B cell (primary cell): ENCODE data around the gene SHFL. TPM values are rescaled to one million over a fixed set of nuclear protein-coding genes. Genes with fewer than 3 reads are reported as not detected.

Experiments
- ATAC-seq: fragments of 200-7000 bp; cut with Tn5 transposase; one replicate; pipeline ENCODE4 v1.10.0; 2021; ENCODE audit warnings: low read depth, mild to moderate bottlenecking, moderate number of reproducible peaks, moderate library complexity
- CTCF ChIA-PET: fragments of 350-600 bp; sonication (Branson Sonifier 250); formaldehyde crosslinking; loops from one replicate; lab custom pipeline; 2021; ENCODE audit warnings: antibody characterized with exemption, inconsistent platforms; lab: Charles Lee
- POLR2A ChIA-PET: fragments of 350-600 bp; sonication (Branson Sonifier 250); formaldehyde crosslinking; loops from one replicate; lab custom pipeline; 2021; ENCODE audit warnings: antibody characterized with exemption; lab: Charles Lee
- DNase-seq: peaks from one replicate; pipeline ENCODE4 v3.0.0; 2013
- H2AFZ ChIP-seq: 2 replicates; pipeline ENCODE4 v1.6.1; 2012; ENCODE audit warnings: mild to moderate bottlenecking, low read depth, low read length; ENCODE audit not compliant: insufficient read depth, poor library complexity, severe bottlenecking
- H3K27ac ChIP-seq, 2 donors: 1 replicate in 1 of 2; 2 replicates in 1 of 2; pipeline ENCODE4 v1.5.1; 2012 to 2013; ENCODE audit warnings: low read length in 2 of 2, mild to moderate bottlenecking in 2 of 2, moderate library complexity in 1 of 2
- H3K27me3 ChIP-seq, 4 experiments: fragments of 200-600 bp in 1 of 4; sonication (generic) in 1 of 4; replicated peaks in 1 of 4; 1 replicate in 2 of 4; 2 replicates in 2 of 4; pipeline versions ENCODE4 v1.6.1 to v1.7.0; 2013 to 2016; ENCODE audit warnings: low read length in 3 of 4, mild to moderate bottlenecking in 2 of 4, mixed read lengths in 1 of 4, moderate library complexity in 1 of 4; ENCODE audit not compliant: insufficient read depth in 4 of 4, control insufficient read depth in 3 of 4; ENCODE audit errors: control extremely low read depth in 1 of 4
- H3K36me3 ChIP-seq, 2 experiments: replicated peaks in 1 of 2; 1 replicate in 1 of 2; 2 replicates in 1 of 2; pipeline versions ENCODE4 v1.6.1 to v1.7.1; 2013; ENCODE audit warnings: low read length in 1 of 2; ENCODE audit not compliant: insufficient read depth in 2 of 2, control insufficient read depth in 1 of 2; ENCODE audit errors: control extremely low read depth in 1 of 2, extremely low read depth in 1 of 2
- H3K4me1 ChIP-seq, 2 donors: fragments of 200-600 bp in 1 of 2; sonication (generic) in 1 of 2; 1 replicate in 1 of 2; 2 replicates in 1 of 2; pipeline versions ENCODE4 v1.5.1 to v1.6.1; 2013 to 2017; ENCODE audit warnings: low read length in 2 of 2; ENCODE audit not compliant: control insufficient read depth in 2 of 2, insufficient read depth in 2 of 2
- H3K4me2 ChIP-seq: replicated peaks from 2 replicates; pipeline ENCODE3; 2012; ENCODE audit warnings: mild to moderate bottlenecking, low read depth, low read length; ENCODE audit not compliant: poor library complexity, severe bottlenecking
- H3K4me3 ChIP-seq, 5 experiments: fragments of 200-600 bp in 1 of 5; sonication (generic) in 1 of 5; 1 replicate in 3 of 5; 2 replicates in 2 of 5; pipeline versions ENCODE4 v1.5.1 to v1.7.0; 2011 to 2016; ENCODE audit warnings: low read length in 4 of 5, mild to moderate bottlenecking in 4 of 5, low read depth in 2 of 5, control low read depth in 1 of 5, moderate library complexity in 1 of 5; ENCODE audit not compliant: insufficient read depth in 1 of 5; ENCODE audit errors: control extremely low read depth in 1 of 5, extremely low read depth in 1 of 5
- H3K79me2 ChIP-seq: fragments of 200-600 bp; sonication (generic); one replicate; pipeline ENCODE4 v1.6.0; 2016; ENCODE audit warnings: low read length; ENCODE audit not compliant: control insufficient read depth, insufficient read depth
- H3K9ac ChIP-seq: fragments of 200-600 bp; sonication (generic); 2 replicates; pipeline ENCODE4 v1.6.1; 2017; ENCODE audit warnings: mild to moderate bottlenecking, low read length, moderate library complexity
- H3K9me3 ChIP-seq, 3 donors: one replicate each; pipeline versions ENCODE4 v1.6.1 to v1.7.1; 2013; ENCODE audit warnings: low read length in 2 of 3; ENCODE audit not compliant: control insufficient read depth in 2 of 3, insufficient read depth in 1 of 3; ENCODE audit errors: control extremely low read depth in 1 of 3
- H4K20me1 ChIP-seq: 2 replicates; pipeline ENCODE4 v1.6.0; 2012; ENCODE audit warnings: mild to moderate bottlenecking, low read length; ENCODE audit not compliant: insufficient read depth, control insufficient read depth, poor library complexity, severe bottlenecking
- H3K27ac Mint-ChIP-seq: one replicate; pipeline ENCODE4 v1.8.0; 2021; ENCODE audit warnings: mixed read lengths
- H3K27me3 Mint-ChIP-seq: one replicate; pipeline ENCODE4 v1.8.0; 2021; ENCODE audit warnings: mixed read lengths
- H3K4me1 Mint-ChIP-seq: one replicate; pipeline ENCODE4 v1.8.0; 2021; ENCODE audit warnings: mixed read lengths
- H3K4me3 Mint-ChIP-seq: one replicate; pipeline ENCODE4 v1.8.0; 2021; ENCODE audit warnings: mixed read lengths
- H3K9me3 Mint-ChIP-seq: one replicate; pipeline ENCODE4 v1.8.0; 2022; ENCODE audit warnings: mixed read lengths; ENCODE audit not compliant: insufficient read depth
- EZH2 ChIP-seq: IDR thresholded peaks from 2 replicates; pipeline ENCODE4 v1.6.1; 2012; ENCODE audit warnings: borderline replicate concordance, low read depth, mild to moderate bottlenecking, moderate library complexity, low read length; ENCODE audit not compliant: insufficient read depth, poor library complexity, severe bottlenecking
- WGBS: methylation state at CpG from one replicate; pipeline ENCODE4 v1.1.5; 2013; ENCODE audit warnings: missing lambda C conversion rate; ENCODE audit not compliant: insufficient coverage; 5-methylcytosine and 5-hydroxymethylcytosine counted together
- intact Hi-C: fragments of 100-400 bp; cut with micrococcal nuclease; formaldehyde crosslinking; loops from one replicate; pipeline ENCODE4 v1.10.0; 2022
- polyA plus RNA-seq: library from polyadenylated mRNA; depleted of rRNA; stranded (reverse); fragments of >200 nt; gene quantifications from 2 replicates; pipeline ENCODE4 v1.2.3, GENCODE V29; 2012
- total RNA-seq, 2 donors: library from RNA; stranded (reverse); fragments of 120-200 nt in 1 of 2; gene quantifications; 1 replicate in 1 of 2; 2 replicates in 1 of 2; pipeline versions ENCODE4 v1.2.3 to v1.2.4, GENCODE V29; 2013 to 2022
- TF ChIP-seq, protein P1 (sequence below): fragments of 200-600 bp; IDR thresholded peaks from one replicate; pipeline ENCODE4 v1.8.0; 2022; ENCODE audit warnings: antibody characterized with exemption, mild to moderate bottlenecking

SHFL gene
- total and polyA plus RNA-seq, 2 donors (not counting 1 experiment from before 2014, with no cell fraction given) = 109 to 205 TPM

DNA sequence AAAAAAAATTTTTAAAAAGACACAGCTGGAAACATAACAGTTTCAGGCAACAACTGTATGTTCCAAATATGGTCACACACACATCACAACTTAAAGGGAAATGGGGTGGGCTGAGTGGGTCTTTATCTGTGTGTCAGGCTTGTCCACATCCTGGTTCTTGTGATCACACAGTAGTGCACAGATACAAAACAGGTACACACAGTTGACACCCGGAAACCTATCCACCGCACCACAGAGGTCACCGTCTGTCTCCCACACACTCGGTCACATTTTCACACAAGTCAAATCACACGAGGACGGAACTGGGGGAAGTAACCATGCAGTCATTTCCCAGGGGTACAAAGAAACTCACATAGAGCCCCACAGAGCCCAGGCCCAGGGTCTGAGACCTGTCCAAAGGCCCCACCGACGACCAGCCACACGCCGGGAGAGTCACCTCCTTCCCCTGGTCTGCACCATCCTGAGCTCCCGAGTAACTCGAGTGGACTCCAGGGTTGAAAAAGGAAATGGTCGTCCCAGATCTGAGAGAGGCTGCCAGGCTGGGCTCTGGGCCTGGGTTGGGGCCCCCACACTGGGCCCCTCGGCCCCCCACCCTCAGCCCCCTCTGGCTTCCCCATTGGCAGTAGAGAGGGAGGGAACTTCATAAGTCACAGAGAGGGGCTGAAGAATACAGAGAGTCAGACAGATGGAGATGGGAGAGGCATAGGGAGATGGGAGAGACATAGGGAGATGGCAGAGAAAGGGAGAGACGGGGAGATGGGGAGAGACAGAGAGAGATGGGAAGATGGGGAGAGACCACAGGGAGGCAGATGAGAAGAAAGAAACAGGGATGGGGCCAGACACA, 18.8 kb downstream of the SHFL start:
- TF ChIP-seq, protein P1, sequence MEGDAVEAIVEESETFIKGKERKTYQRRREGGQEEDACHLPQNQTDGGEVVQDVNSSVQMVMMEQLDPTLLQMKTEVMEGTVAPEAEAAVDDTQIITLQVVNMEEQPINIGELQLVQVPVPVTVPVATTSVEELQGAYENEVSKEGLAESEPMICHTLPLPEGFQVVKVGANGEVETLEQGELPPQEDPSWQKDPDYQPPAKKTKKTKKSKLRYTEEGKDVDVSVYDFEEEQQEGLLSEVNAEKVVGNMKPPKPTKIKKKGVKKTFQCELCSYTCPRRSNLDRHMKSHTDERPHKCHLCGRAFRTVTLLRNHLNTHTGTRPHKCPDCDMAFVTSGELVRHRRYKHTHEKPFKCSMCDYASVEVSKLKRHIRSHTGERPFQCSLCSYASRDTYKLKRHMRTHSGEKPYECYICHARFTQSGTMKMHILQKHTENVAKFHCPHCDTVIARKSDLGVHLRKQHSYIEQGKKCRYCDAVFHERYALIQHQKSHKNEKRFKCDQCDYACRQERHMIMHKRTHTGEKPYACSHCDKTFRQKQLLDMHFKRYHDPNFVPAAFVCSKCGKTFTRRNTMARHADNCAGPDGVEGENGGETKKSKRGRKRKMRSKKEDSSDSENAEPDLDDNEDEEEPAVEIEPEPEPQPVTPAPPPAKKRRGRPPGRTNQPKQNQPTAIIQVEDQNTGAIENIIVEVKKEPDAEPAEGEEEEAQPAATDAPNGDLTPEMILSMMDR = no peak
- no peak for TF ChIP-seq EZH2
- H2AFZ ChIP-seq = no peak overlapping the region
- Mint-ChIP-seq H3K4me3 (peak overlapping the region; percentile 92), H3K4me1 (peaks cover 55% of the 10 kb centered on the region), H3K9me3 (no peaks in the 10 kb centered on the region), H3K27me3 (no peaks in the 10 kb centered on the region), H3K27ac (peak overlapping the region; percentile 99)
- H3K9me3 ChIP-seq = no peaks in the 10 kb centered on the region
- peak overlapping the region; percentile 50 for H3K9ac ChIP-seq
- CTCF ChIA-PET = interaction anchor here (0.7 to 14.9 kb wide), 5 partner anchors 9 to 90 kb away, joined by 3 to 263 read pairs (median 4); partner anchors contain the start of genes DNMT1, EIF3G and P2RY11
- 16% methylated on average over 11 of the region's 15 CpGs for WGBS
- H3K36me3 ChIP-seq = peaks cover 0 to 28% of the 10 kb centered on the region in 2 experiments
- H3K4me1 ChIP-seq = peaks cover 55 to 75% of the 10 kb centered on the region in 2 donors
- intact Hi-C loops = loop anchor here (10.0 kb wide), 1 partner anchor 300 kb away; the partner anchor contains the start of gene CDC37
- H4K20me1 ChIP-seq = peaks cover 26% of the 10 kb centered on the region
- ATAC-seq = peak; percentile 33
- H3K27ac ChIP-seq = peak overlapping the region; percentile 97 to 99
- POLR2A ChIA-PET = interaction anchor here (1.0 to 6.1 kb wide), 4 partner anchors 8 to 166 kb away, joined by 3 to 62 read pairs (median 16); partner anchors contain the start of genes ICAM1 and P2RY11
- peak overlapping the region; percentile 83 for H3K4me2 ChIP-seq
- H3K27me3 ChIP-seq = no peaks in the 10 kb centered on the region
- H3K4me3 ChIP-seq = peak overlapping the region in 1 of 5 experiments; percentile 71
- DNase-seq = peak; percentile 91
- H3K79me2 ChIP-seq = peaks cover 36% of the 10 kb centered on the region
